Superior temporal gyrus (tissue), 1 donor: ENCODE measurements around the gene GUCA2A.
A peak's percentile ranks its signal among the peaks of the same experiment; 100 is the strongest.

Experiments used
- DNase-seq: peaks from one replicate; pipeline ENCODE4 v3.0.0-alpha.2; 2016; ENCODE audit errors: extremely low spot score

Gene GUCA2A

GRCh38 chr1:42176902-42177519, 12.5 kb upstream of the GUCA2A start:
- DNase-seq, result peak; percentile 83

- DNase-seq, result no peak
These were observed 10.9 kb upstream of the GUCA2A start for GRCh38 chr1:42175314-42176054.

- peak; percentile 38 for DNase-seq
These were observed 9.6 kb upstream of the GUCA2A start for GRCh38 chr1:42173961-42174735.

GRCh38 chr1:42173155-42173933, 8.8 kb upstream of the GUCA2A start:
- peak; percentile 82 for DNase-seq

- DNase-seq, result no peak
These were observed 8.0 kb upstream of the GUCA2A start for GRCh38 chr1:42172381-42173133.

- no peak for DNase-seq
These were observed 7.2 kb upstream of the GUCA2A start for GRCh38 chr1:42171679-42172266.

GRCh38 chr1:42170779-42171621, 6.5 kb upstream of the GUCA2A start:
- no peak for DNase-seq

- no peak for DNase-seq
These were observed 4.2 kb upstream of the GUCA2A start for GRCh38 chr1:42168763-42169162.

- DNase-seq, result no peak
These were observed 3.8 kb upstream of the GUCA2A start for GRCh38 chr1:42168391-42168670.

GRCh38 chr1:42167611-42168390, 3.3 kb upstream of the GUCA2A start:
- DNase-seq, result no peak

GRCh38 chr1:42165511-42166210, 1.1 kb upstream of the GUCA2A start:
- no peak for DNase-seq

- no peak for DNase-seq
These were observed 725 bp downstream of the GUCA2A start for GRCh38 chr1:42163536-42164503.

- DNase-seq, result no peak
These were observed 1.4 kb downstream of the GUCA2A start for GRCh38 chr1:42163114-42163513.

GRCh38 chr1:42162181-42162580, 2.4 kb downstream of the GUCA2A start:
- DNase-seq, result no peak

- DNase-seq, result no peak
These were observed 6.4 kb downstream of the GUCA2A start for GRCh38 chr1:42158189-42158588.

- no peak for DNase-seq
These were observed 6.9 kb downstream of the GUCA2A start for GRCh38 chr1:42157667-42158066.

- no peak for DNase-seq
These were observed 9.2 kb downstream of the GUCA2A start for GRCh38 chr1:42155362-42155761.

- DNase-seq, result no peak
These were observed 9.9 kb downstream of the GUCA2A start for GRCh38 chr1:42154685-42155084.
